Iris pigment epithelial cell (primary cell): ENCODE data around the gene KIAA2012.

ENCODE experiments used
- DNase-seq: peaks from one replicate; pipeline ENCODE4 v3.0.0-alpha.2; 2011; ENCODE audit warnings: low read depth

The KIAA2012 gene

DNA sequence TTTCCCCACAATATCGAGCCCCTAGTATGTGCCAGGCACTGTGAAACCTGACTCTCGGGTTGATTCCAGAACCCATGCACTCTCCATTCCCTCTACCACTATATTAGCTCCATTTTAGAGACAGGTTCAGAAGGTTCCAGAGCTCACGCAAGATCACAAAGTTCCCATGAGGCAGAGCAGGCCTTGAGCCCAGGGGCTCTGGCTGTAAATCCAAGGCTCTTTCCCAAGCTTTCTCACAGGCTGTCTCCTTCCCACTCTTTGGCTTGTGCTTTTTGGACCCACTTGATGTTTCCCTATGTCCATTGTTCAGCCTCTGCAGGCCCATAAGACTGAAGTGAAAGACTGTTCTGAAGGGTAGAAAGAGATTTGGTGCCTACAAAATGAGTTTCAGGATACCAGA lies 15.7 kb downstream of the KIAA2012 start:
- DNase-seq, result no peak

GRCh38 chr2:202090530-202090929 lies 17.5 kb downstream of the KIAA2012 start:
- no peak for DNase-seq

DNA sequence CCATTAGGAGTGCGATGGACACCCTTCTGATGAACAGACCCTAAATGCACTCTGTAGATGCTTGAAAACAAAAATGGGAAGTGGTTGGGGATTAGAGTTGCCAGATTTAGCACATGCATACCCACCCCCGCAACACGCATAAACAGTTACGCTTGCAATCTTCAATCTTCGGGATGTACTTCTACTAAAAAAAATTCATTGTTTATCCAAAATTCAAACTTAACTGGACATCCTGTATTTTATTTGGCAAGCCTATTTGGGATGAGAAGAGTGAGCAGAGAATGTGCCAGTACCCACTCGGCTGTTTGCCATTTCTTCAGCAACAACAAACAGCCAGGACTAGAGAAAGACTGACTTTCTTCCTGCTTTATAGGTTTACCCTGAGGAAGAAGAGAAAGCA lies 18.4 kb downstream of the KIAA2012 start:
- peak; percentile 47 for DNase-seq

GRCh38 chr2:202094426-202094986 lies 21.5 kb downstream of the KIAA2012 start:
- no peak for DNase-seq

DNA sequence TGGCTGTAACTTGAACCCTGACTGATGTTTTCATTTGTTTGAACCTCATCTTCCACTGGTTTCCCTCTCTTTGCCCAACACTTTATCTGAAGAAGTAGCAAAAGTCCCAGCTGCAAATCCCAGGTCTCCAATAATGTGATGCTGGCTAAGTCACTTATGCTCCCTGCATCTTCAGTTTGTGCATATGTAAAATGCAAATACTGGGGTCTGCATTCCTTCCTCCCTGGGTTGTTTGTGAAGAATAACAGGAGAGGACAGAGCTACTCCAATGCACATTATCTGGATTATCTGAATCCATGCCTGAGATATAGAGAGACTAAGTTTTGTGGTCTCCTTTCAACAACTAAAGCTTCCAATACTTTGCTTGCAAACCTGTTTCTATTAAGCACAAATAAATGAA lies 22.2 kb downstream of the KIAA2012 start:
- no peak for DNase-seq

DNA sequence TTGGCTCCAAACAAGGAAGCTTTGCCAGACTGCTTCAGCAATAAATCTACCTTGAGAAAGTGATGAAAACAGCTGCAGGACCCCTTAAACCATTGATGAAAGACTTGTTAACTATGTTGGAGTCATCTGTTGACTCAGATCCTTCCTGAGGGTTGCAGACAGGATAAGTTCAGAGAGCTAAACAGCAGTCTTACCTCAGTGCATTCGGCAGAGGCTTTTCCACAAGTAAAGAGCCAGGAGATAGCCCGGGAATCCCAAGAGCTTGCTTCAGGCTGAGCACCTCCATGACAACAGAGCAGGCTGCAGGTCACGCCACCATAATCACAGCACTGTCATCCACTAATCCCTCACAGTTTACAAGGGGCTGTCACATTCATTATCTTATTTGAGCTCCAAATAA lies 23.7 kb downstream of the KIAA2012 start:
- DNase-seq, result peak; percentile 42

GRCh38 chr2:202098291-202098690 lies 25.2 kb downstream of the KIAA2012 start:
- peak; percentile 61 for DNase-seq

- DNase-seq, result no peak
These were observed 26.5 kb downstream of the KIAA2012 start for GRCh38 chr2:202099515-202099914.

DNA sequence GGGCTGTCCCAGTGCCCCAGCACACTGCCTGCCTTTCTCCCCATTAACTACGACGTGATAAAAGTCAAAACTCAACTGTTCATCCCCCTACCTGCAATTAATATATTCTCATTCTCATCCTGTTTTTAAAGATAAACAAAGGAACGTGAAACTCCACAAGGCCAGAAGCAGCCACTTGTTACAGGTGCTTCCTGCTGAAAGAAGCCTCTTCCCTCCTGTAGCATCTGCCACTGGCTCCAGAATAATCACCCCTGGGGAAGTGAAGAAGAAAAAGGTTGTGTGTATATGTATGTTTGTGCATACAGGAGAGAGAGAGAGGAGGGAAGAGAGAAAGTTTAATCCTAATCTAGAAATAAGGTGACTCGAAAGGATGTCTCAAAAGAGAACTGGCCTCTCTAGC lies 27.1 kb downstream of the KIAA2012 start:
- DNase-seq, result no peak

GRCh38 chr2:202101026-202101579 lies 28.0 kb downstream of the KIAA2012 start:
- DNase-seq, result no peak

DNA sequence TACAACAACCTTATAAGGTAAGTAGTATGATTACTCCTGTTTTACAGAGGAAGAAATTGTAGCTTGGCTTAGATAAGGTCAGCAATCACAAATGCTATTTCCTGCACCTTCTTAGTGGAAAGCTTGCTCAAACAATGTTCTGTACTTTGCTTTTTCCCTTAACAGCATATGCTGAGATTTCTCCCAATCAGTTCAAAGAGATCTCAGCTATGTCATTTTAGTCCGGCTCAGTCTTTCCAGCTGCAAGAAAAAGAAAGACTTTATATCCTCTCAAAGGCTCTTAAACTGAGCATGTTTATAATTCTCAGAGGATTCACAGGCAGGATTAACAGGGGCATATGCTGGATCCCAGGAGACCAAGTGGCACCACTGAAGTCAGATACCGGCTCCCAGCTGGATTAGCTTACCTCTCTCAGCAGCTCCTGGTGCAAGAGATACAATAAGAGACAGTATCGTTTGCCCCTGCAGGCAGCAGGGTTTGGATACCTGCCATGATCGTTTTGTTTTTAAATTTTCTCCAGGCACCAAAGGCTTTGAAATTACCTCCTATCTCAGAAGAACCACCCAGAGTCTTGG lies 29.5 kb downstream of the KIAA2012 start:
- DNase-seq, result peak; percentile 28

DNA sequence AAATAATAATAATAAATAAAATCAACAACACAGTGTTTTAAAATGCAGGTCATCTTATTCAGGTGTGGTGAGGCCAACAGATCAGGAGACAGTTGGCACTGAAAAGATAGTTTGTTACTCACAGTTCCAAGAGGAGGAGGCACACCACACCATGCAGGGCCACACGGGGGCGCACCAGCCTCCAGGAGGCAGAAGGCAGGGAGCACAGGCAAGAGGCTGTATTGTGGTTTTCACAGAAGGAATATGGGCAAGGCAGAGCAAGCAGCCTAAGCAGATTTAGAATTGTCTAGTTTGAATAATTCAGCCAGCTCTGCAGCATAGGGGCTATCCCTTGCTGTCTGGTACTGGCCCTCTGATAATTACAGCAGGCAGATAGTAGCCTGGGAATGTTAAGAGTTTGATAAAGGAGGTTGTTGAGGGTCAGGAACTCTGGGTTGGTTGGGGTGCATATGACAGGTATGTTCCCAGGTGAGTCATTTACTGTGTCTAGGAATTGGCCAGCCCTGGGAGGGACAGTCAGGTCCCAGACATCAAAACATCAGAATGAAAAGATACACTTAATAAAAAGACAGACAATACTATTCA lies 31.3 kb downstream of the KIAA2012 start:
- peak; percentile 71 for DNase-seq

DNA sequence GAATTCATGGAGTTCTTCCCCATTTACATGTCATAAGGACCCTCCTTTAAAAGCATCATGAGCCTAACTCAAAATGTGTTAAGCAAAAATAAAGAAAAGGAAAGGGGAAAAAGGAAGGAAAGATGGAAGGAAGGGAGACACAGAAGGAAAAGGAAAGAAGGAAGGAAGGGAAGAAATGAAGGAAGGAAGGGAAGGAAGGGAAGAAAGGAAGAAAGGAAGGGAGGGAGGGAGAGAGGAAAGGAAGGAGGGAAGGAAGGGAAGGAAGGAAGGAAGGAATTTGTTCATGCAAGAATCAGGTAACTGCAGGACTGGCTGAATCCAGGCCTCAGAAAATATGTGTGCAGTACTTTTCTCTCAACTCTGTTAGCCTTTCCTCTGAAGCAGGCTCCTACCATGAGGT lies 32.0 kb downstream of the KIAA2012 start:
- DNase-seq, result no peak

- DNase-seq, result no peak
These were observed 35.3 kb downstream of the KIAA2012 start for GRCh38 chr2:202108345-202108744.

- DNase-seq, result no peak
These were observed 36.2 kb downstream of the KIAA2012 start for GRCh38 chr2:202109139-202109736.

DNA sequence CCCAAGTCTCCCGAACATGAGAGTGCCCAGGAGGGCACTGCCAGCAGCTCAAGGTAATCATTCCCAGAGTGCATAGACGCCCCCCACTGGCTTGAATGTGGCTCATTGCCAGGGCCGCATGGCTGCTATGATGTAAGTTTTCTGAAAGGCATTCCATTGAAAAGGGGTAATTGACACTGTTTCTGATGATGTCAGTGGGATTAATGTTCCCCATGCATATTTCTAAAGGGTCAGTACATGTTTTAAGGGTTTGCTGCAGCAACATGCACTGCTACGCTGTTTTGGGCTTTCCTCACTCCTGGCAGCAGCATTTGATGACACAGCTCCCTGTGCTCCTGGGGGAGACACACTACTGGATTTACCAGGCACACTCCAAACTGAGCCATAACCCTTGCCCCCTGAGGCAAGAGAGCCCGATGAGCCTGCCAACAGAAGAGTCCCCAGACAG lies 36.7 kb downstream of the KIAA2012 start:
- peak; percentile 83 for DNase-seq

DNA sequence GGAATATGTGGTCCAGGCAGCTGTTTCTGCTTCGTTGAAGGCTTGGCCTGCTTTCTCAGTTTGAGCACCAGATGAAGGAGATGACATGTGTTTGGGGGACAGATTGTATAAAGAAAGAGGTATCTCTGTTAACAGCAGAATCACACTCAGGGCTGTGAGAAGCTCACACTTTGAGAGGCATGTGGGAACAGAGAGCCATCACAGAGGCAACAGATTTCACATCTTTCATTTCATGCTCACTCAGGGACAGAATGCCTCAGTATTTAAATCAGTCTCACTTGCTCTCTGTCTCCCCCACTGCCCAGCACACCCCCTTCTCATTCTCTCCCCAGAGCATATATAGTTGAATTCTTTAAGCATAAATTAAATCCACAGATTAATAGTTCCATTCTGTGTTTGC lies 37.4 kb downstream of the KIAA2012 start:
- no peak for DNase-seq

DNA sequence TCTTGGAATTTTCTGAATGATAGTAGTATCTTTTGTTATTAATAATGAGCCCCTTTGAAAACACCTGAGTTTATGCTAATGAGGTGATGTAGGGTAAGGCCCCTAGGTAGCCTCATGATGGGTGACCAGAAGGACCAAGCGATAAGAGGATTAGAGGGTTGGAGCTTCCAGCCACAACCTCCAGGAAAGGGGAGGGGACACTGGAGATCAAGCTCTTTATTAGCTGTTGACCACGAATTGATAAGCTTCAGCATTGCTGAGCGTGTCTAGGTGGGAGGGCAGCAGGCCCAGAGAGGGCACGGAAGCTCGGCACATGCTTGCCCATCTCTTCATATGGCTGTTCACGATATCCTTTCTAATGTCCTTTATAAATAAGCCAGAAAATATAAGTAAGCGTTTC lies 39.0 kb downstream of the KIAA2012 start:
- no peak for DNase-seq

DNA sequence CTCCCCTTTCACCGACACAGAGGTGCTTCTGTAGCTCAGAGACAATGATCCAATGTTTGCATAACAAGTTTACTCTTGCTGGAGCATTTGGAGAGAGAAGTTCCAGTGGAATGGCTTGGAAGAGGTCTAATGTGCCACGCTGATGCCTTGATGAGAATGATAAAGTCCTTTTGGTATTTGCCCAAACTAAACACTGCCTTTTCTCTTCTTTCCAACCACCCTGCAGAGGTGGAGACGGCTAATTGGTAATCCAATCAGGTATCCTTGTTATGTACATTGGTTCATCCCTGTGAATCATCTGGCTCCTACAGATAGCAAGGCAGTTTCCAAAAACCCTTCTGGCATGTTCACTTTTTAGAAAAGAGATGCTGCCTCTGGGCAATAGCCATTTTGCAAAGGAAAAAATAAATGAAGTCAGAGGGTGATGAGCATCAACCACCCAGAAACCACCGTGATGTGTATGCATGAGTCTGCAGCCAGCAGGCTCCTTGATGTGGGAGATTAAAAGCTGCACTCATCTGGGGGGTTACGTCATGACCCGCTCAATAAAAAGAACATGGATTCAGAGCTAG lies 40.6 kb downstream of the KIAA2012 start:
- DNase-seq, result peak; percentile 15

GRCh38 chr2:202114291-202114690 lies 41.2 kb downstream of the KIAA2012 start:
- DNase-seq, result no peak

GRCh38 chr2:202114795-202115194 lies 41.7 kb downstream of the KIAA2012 start:
- DNase-seq, result peak; percentile 49

DNA sequence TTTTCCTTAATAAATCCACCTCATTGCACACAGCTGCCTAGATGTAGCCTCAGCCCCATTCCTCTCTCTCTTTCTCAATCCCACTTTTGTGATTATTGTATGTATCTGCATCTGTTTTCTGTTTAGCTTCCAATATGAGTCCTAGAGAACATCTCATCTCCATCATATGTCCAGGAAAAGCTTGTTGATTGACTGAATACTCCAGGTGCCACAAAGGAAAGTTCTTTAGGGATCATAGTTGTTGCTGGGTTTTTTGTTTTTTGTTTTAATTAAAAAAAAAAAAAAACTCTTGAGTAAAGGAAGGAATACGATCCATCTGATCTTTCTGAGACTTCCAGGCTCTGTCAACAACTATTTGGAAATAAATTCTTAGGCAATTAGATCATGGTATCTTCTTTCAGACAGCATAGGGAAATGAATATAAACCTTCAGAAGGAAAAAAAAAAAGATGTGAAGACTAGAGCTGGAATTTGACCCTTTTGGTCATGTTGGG lies 42.5 kb downstream of the KIAA2012 start:
- DNase-seq, result peak; percentile 86

GRCh38 chr2:202116691-202117090 lies 43.6 kb downstream of the KIAA2012 start:
- peak; percentile 19 for DNase-seq
